ENCODE data around the gene ZNF80. TPM values are rescaled to one million over a fixed set of nuclear protein-coding genes. Genes with fewer than 3 reads are reported as not detected.

ZNF80 gene
- total RNA-seq (2022; extraction: Qiagen RNA extraction), result not detected in 5 replicates

GRCh38 chr3:114237478-114237877 is at the start of gene ZNF80:
ZNF80 (minus strand) TSS chr3:114237578; CDS start chr3:114237074, 504 bp downstream.

Other genes with a start within 250 kb of the ZNF80 start
- gene CCDC191, start 181.1 kb downstream of the ZNF80 start, total RNA-seq (2022; extraction: Qiagen RNA extraction), result 1.5 to 2.1 TPM (median 1.5 TPM) in 5 replicates
- gene QTRT2, start 180.8 kb downstream of the ZNF80 start, total RNA-seq (2022; extraction: Qiagen RNA extraction), result 20.8 to 25.1 TPM (median 23.2 TPM) in 5 replicates
- not detected in 5 replicates for gene DRD3, start 58.5 kb downstream of the ZNF80 start, total RNA-seq (2022; extraction: Qiagen RNA extraction)
- not detected in 5 replicates for gene TIGIT, start 56.5 kb upstream of the ZNF80 start, total RNA-seq (2022; extraction: Qiagen RNA extraction)

Measured in A549 treated with Mapracorat at 1 μM for 4 hours (cell line).